IMR-90 (cell line): ENCODE measurements around the gene ACE2. TPM values are rescaled to one million over a fixed set of nuclear protein-coding genes. Genes with fewer than 3 reads are reported as not detected.

ENCODE experiments used
- ATAC-seq: fragments of 200-7000 bp; cut with Tn5 transposase; 2 replicates; pipeline ENCODE4 v1.9.1; 2020; ENCODE audit warnings: low read depth, mild to moderate bottlenecking, moderate library complexity
- BruUV-seq: library from RNA; stranded (reverse); fragments of 400-500 nt; replicated peaks from 2 replicates; lab custom pipeline; 2021; lab: Mats Ljungman, UMichigan
- CTCF ChIA-PET: fragments of 300-600 bp; formaldehyde crosslinking; extraction: SDS; loops from one replicate; lab custom pipeline; 2021; ENCODE audit warnings: antibody characterized with exemption; lab: Yijun Ruan, JAX
- POLR2A ChIA-PET: fragments of 300-600 bp; sonication (Branson Sonifier 250); formaldehyde crosslinking; loops from one replicate; lab custom pipeline; 2022; ENCODE audit warnings: antibody characterized with exemption; ENCODE audit not compliant: unreplicated experiment; lab: Charles Lee
- DNase-seq: peaks from one replicate; pipeline ENCODE4 v3.0.0; 2013
- H2AFZ ChIP-seq: replicated peaks from 2 replicates; pipeline ENCODE3; 2013; ENCODE audit warnings: low read length, mild to moderate bottlenecking; ENCODE audit not compliant: poor library complexity
- H2AK5ac ChIP-seq: 2 replicates; pipeline ENCODE4 v1.6.1; 2013; ENCODE audit warnings: low read depth, low read length, inconsistent platforms
- H2AK9ac ChIP-seq: replicated peaks from 2 replicates; pipeline ENCODE3; 2013; ENCODE audit warnings: mild to moderate bottlenecking, low read depth, low read length, moderate library complexity; ENCODE audit not compliant: poor library complexity
- H2BK120ac ChIP-seq: 2 replicates; pipeline ENCODE4 v1.6.1; 2013; ENCODE audit warnings: low read depth, low read length, inconsistent platforms
- H2BK15ac ChIP-seq: 3 replicates; pipeline ENCODE4 v1.6.1; 2013; ENCODE audit warnings: low read depth, low read length, inconsistent platforms
- H2BK20ac ChIP-seq: 2 replicates; pipeline ENCODE4 v1.6.1; 2013; ENCODE audit warnings: low read depth, mild to moderate bottlenecking, inconsistent platforms, low read length, moderate library complexity
- H2BK5ac ChIP-seq: 2 replicates; pipeline ENCODE4 v1.6.1; 2013; ENCODE audit warnings: mild to moderate bottlenecking, low read depth, low read length, inconsistent platforms; ENCODE audit not compliant: poor library complexity, severe bottlenecking
- H3K14ac ChIP-seq: replicated peaks from 2 replicates; pipeline ENCODE4 v1.6.1; 2013; ENCODE audit warnings: low read depth, low read length, inconsistent platforms
- H3K18ac ChIP-seq: 2 replicates; pipeline ENCODE4 v1.6.1; 2013; ENCODE audit warnings: low read depth, low read length, control low read depth
- H3K23ac ChIP-seq: 2 replicates; pipeline ENCODE4 v1.6.1; 2013; ENCODE audit warnings: low read depth, low read length, inconsistent platforms
- H3K27ac ChIP-seq: 2 replicates; pipeline ENCODE4 v1.5.1; 2013; ENCODE audit warnings: mild to moderate bottlenecking, control low read depth, low read length; ENCODE audit not compliant: insufficient read depth
- H3K27me3 ChIP-seq: 2 replicates; pipeline ENCODE4 v1.6.1; 2013; ENCODE audit warnings: low read length; ENCODE audit not compliant: control insufficient read depth, insufficient read depth
- H3K36me3 ChIP-seq: 2 replicates; pipeline ENCODE4 v1.6.1; 2013; ENCODE audit warnings: low read length, mixed read lengths; ENCODE audit not compliant: control insufficient read depth, insufficient read depth
- H3K4ac ChIP-seq: 2 replicates; pipeline ENCODE4 v1.6.1; 2013; ENCODE audit warnings: low read depth, low read length, inconsistent platforms
- H3K4me1 ChIP-seq: 2 replicates; pipeline ENCODE4 v1.6.1; 2013; ENCODE audit warnings: low read length, mixed read lengths; ENCODE audit not compliant: control insufficient read depth, insufficient read depth
- H3K4me2 ChIP-seq: 2 replicates; pipeline ENCODE4 v1.6.1; 2013; ENCODE audit warnings: low read depth, mild to moderate bottlenecking, control low read depth, low read length, moderate library complexity
- H3K4me3 ChIP-seq: 2 replicates; pipeline ENCODE4 v1.5.1; 2013; ENCODE audit warnings: low read depth, mild to moderate bottlenecking, control low read depth, low read length, moderate library complexity; ENCODE audit not compliant: insufficient read depth
- H3K56ac ChIP-seq: 2 replicates; pipeline ENCODE4 v1.6.1; 2013; ENCODE audit warnings: low read length, inconsistent platforms; ENCODE audit not compliant: insufficient read depth; ENCODE audit errors: extremely low read depth
- H3K79me1 ChIP-seq, 2 experiments: 2 replicates each; pipeline ENCODE4 v1.6.1; 2013; ENCODE audit warnings: low read length in 2 of 2, inconsistent platforms in 1 of 2, low read depth in 1 of 2
- H3K9ac ChIP-seq: 2 replicates; pipeline ENCODE4 v1.6.1; 2013; ENCODE audit warnings: low read depth, low read length, control low read depth
- H3K9me1 ChIP-seq: 2 replicates; pipeline ENCODE4 v1.6.1; 2013; ENCODE audit warnings: low read length, inconsistent platforms; ENCODE audit not compliant: insufficient read depth
- H3K9me3 ChIP-seq: 2 replicates; pipeline ENCODE4 v1.6.1; 2013; ENCODE audit warnings: low read length; ENCODE audit not compliant: control insufficient read depth, insufficient read depth
- H4K20me1 ChIP-seq: 2 replicates; pipeline ENCODE4 v1.6.1; 2013; ENCODE audit warnings: low read length, inconsistent platforms; ENCODE audit not compliant: insufficient read depth
- H4K5ac ChIP-seq: 2 replicates; pipeline ENCODE4 v1.6.1; 2013; ENCODE audit warnings: mild to moderate bottlenecking, low read depth, low read length, control low read depth
- H4K8ac ChIP-seq, 2 experiments: 2 replicates each; pipeline ENCODE4 v1.6.1; 2013; ENCODE audit warnings: low read depth in 2 of 2, low read length in 2 of 2, control low read depth in 1 of 2, inconsistent platforms in 1 of 2
- H4K91ac ChIP-seq: 2 replicates; pipeline ENCODE4 v1.6.1; 2013; ENCODE audit warnings: low read depth, low read length, inconsistent platforms; ENCODE audit not compliant: insufficient read depth
- BHLHE40 ChIP-seq: fragments of 150-350 bp; IDR thresholded peaks from 2 replicates; pipeline ENCODE4 v1.6.1; 2016; ENCODE audit warnings: mild to moderate bottlenecking, low read depth, low read length
- CEBPB ChIP-seq: IDR thresholded peaks from 2 replicates; pipeline ENCODE4 v1.6.1; 2012; ENCODE audit warnings: low read depth, low read length, improper control_type of control experiment
- MAFK ChIP-seq: IDR thresholded peaks from 2 replicates; pipeline ENCODE4 v1.6.1; 2012; ENCODE audit warnings: low read depth, low read length, improper control_type of control experiment
- MAZ ChIP-seq: IDR thresholded peaks from 2 replicates; pipeline ENCODE4 v1.6.1; 2012; ENCODE audit warnings: low read depth, mild to moderate bottlenecking, low read length, improper control_type of control experiment, moderate library complexity, borderline replicate concordance
- RFX5 ChIP-seq: IDR thresholded peaks from 2 replicates; pipeline ENCODE4 v1.8.0; 2012; ENCODE audit warnings: low read depth, mild to moderate bottlenecking, low read length, moderate library complexity
- USF2 ChIP-seq: fragments of 150-350 bp; IDR thresholded peaks from 2 replicates; pipeline ENCODE4 v1.6.1; 2017; ENCODE audit warnings: mild to moderate bottlenecking, antibody characterized with exemption, low read length, low read depth
- WGBS, 2 experiments: methylation state at CpG; one replicate each; pipeline versions ENCODE4 v1.1.5 to v1.1.7; 2013; ENCODE audit warnings: missing lambda C conversion rate in 2 of 2; ENCODE audit not compliant: insufficient read length in 1 of 2; ENCODE audit errors: extremely low coverage in 2 of 2; 5-methylcytosine and 5-hydroxymethylcytosine counted together
- dilution Hi-C: fragments of 300-500 bp; cut with HindIII; formaldehyde crosslinking; loops from one replicate; pipeline ENCODE4 v1.14.3; 2018; ENCODE audit warnings: low sequenced_read_pairs; ENCODE audit not compliant: unreplicated experiment
- in situ Hi-C: fragments of 300-500 bp; cut with MboI; formaldehyde crosslinking; loops from 3 replicates; pipeline ENCODE4 v1.14.3; 2019; ENCODE audit warnings: low sequenced_read_pairs, inconsistent platforms, mixed read lengths
- intact Hi-C: fragments of 100-400 bp; cut with micrococcal nuclease; formaldehyde crosslinking; loops from 2 replicates; pipeline ENCODE4 v1.10.0; 2022
- polyA plus RNA-seq, 3 experiments: library from polyadenylated mRNA; depleted of rRNA; stranded (reverse); fragments of >200 nt; gene quantifications; 2 replicates each; pipeline ENCODE4 v1.2.3, GENCODE V29; 2012; ENCODE audit warnings: low replicate concordance in 1 of 3
- total RNA-seq: library from RNA; depleted of rRNA; stranded (reverse); fragments of >200 nt; gene quantifications from 2 replicates; pipeline ENCODE4 v1.2.3, GENCODE V29; 2012
- TF ChIP-seq, protein P1 (sequence below): conservative IDR thresholded peaks from 2 replicates; pipeline ENCODE4 v1.5.1; 2012; ENCODE audit warnings: mild to moderate bottlenecking, low read depth, low read length, improper control_type of control experiment

ACE2 gene
- total and polyA plus RNA-seq, 2 of the 4 experiments (the other 2 are of a cell fraction) = not detected

- H3K27me3 ChIP-seq = peaks cover 13% of the 10 kb centered on the region
- ChIA-PET CTCF (no interaction called here), POLR2A (no interaction called here)
- no peaks in the 10 kb centered on the region for H3K9me1 ChIP-seq
- WGBS, 2 experiments = 43% methylated on average over 4 of the region's 8 CpGs; no CpG with 5 or more reads in 1 of the 2 experiments
- no peak overlapping the region for H2AK9ac ChIP-seq
- no peak overlapping the region for H2BK5ac ChIP-seq
- no peak overlapping the region for H3K18ac ChIP-seq
- no peak overlapping the region for H3K23ac ChIP-seq
- intact Hi-C loops = no loop called here
- no peak overlapping the region for H3K14ac ChIP-seq
- in situ Hi-C loops = no loop called here
- H2BK120ac ChIP-seq = no peak overlapping the region
- H4K5ac ChIP-seq = no peak overlapping the region
- H2BK15ac ChIP-seq = no peak overlapping the region
- H3K36me3 ChIP-seq = no peaks in the 10 kb centered on the region
- H2AFZ ChIP-seq = no peak overlapping the region
- no peak overlapping the region for H3K56ac ChIP-seq
- H2BK20ac ChIP-seq = no peak overlapping the region
- no peak overlapping the region for H3K27ac ChIP-seq
- H4K8ac ChIP-seq = no peak overlapping the region
- TF ChIP-seq CEBPB = 0 out of 2 replicates have a peak, but pooled peaks have one; percentile 20
- no peak for TF ChIP-seq MAZ
- TF ChIP-seq RFX5 = no peak
- TF ChIP-seq MAFK = no peak
- TF ChIP-seq, protein P1, sequence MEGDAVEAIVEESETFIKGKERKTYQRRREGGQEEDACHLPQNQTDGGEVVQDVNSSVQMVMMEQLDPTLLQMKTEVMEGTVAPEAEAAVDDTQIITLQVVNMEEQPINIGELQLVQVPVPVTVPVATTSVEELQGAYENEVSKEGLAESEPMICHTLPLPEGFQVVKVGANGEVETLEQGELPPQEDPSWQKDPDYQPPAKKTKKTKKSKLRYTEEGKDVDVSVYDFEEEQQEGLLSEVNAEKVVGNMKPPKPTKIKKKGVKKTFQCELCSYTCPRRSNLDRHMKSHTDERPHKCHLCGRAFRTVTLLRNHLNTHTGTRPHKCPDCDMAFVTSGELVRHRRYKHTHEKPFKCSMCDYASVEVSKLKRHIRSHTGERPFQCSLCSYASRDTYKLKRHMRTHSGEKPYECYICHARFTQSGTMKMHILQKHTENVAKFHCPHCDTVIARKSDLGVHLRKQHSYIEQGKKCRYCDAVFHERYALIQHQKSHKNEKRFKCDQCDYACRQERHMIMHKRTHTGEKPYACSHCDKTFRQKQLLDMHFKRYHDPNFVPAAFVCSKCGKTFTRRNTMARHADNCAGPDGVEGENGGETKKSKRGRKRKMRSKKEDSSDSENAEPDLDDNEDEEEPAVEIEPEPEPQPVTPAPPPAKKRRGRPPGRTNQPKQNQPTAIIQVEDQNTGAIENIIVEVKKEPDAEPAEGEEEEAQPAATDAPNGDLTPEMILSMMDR = no peak
- no peak for TF ChIP-seq BHLHE40
- no peak for TF ChIP-seq USF2
- no peaks in the 10 kb centered on the region for H4K20me1 ChIP-seq
- dilution Hi-C loops = no loop called here
- H3K9me3 ChIP-seq = no peaks in the 10 kb centered on the region
- no peaks in the 10 kb centered on the region for H3K4me1 ChIP-seq
- ATAC-seq (no peak), DNase-seq (no peak)
- H3K4ac ChIP-seq = no peak overlapping the region
- H2AK5ac ChIP-seq = no peak overlapping the region
- no TSS peak for BruUV-seq
- H3K4me3 ChIP-seq = no peak overlapping the region
- H3K4me2 ChIP-seq = no peak overlapping the region
- H3K79me1 ChIP-seq = no peaks in the 10 kb centered on the region
- H3K9ac ChIP-seq = no peak overlapping the region
- H4K91ac ChIP-seq = no peak overlapping the region
Measured at GRCh38 chrX:15549189-15550012, 51.4 kb downstream of the ACE2 start.
